ENCODE data around the gene TP53TG3C.
"Not testable (repeated sequence)": the region's sequence is repeated elsewhere in the genome, so short reads cannot be mapped to it uniquely, and the experiment has no call there.

Gene TP53TG3C

GRCh38 chr16:33193926-33194325, at the start of gene TP53TG3C:
TSS of gene TP53TG3C (plus strand) at chr16:33194226. CDS start at chr16:33194294, 68 bp downstream.
- DNase-seq (ENCODE audit: low read depth in 1 of 2, low spot score in 1 of 2); in situ Hi-C loops (cut with HindIII; ENCODE audit: low pct_unique_long_range_greater_than_20kb, low sequenced_read_pairs): not testable (repeated sequence)
